Neural progenitor cell (in vitro differentiated cells): Measurements from ENCODE around the gene RFX3. TPM values are rescaled to one million over a fixed set of nuclear protein-coding genes. Genes with fewer than 3 reads are reported as not detected.
"Not testable (repeated sequence)": the region's sequence is repeated elsewhere in the genome, so short reads cannot be mapped to it uniquely, and the experiment has no call there.

Experiments used
- DNase-seq: peaks from one replicate; pipeline ENCODE4 v3.0.0-alpha.2; 2016; ENCODE audit warnings: low spot score
- H2AFZ ChIP-seq: fragments of 200-600 bp; sonication (generic); replicated peaks from 2 replicates; pipeline ENCODE4 v1.6.1; 2016; ENCODE audit warnings: antibody characterized with exemption
- H3F3A ChIP-seq: fragments of 200-600 bp; sonication (generic); 2 replicates; pipeline ENCODE4 v1.6.1; 2016; ENCODE audit warnings: antibody characterized with exemption, low read depth
- H3K27ac ChIP-seq: fragments of 200-600 bp; sonication (generic); 2 replicates; pipeline ENCODE4 v1.5.1; 2016; ENCODE audit warnings: mild to moderate bottlenecking
- H3K27me3 ChIP-seq: fragments of 200-600 bp; sonication (generic); 2 replicates; pipeline ENCODE4 v1.6.1; 2016; ENCODE audit warnings: mild to moderate bottlenecking, moderate library complexity
- H3K36me3 ChIP-seq: fragments of 200-600 bp; sonication (generic); 2 replicates; pipeline ENCODE4 v1.5.1; 2016
- H3K4me1 ChIP-seq: fragments of 200-600 bp; sonication (generic); 2 replicates; pipeline ENCODE4 v1.6.1; 2016; ENCODE audit warnings: mixed run types
- H3K4me2 ChIP-seq: fragments of 200-600 bp; sonication (generic); 2 replicates; pipeline ENCODE4 v1.6.1; 2016
- H3K4me3 ChIP-seq: fragments of 200-600 bp; sonication (generic); 2 replicates; pipeline ENCODE4 v1.5.1; 2016
- H3K79me2 ChIP-seq: fragments of 200-600 bp; sonication (generic); 2 replicates; pipeline ENCODE4 v1.6.1; 2016; ENCODE audit warnings: low read depth
- H3K9ac ChIP-seq: fragments of 200-600 bp; sonication (generic); 2 replicates; pipeline ENCODE4 v1.6.1; 2016
- H3K9me3 ChIP-seq: fragments of 200-600 bp; sonication (generic); 2 replicates; pipeline ENCODE4 v1.5.1; 2016; ENCODE audit warnings: low read depth
- H4K20me1 ChIP-seq: fragments of 200-600 bp; sonication (generic); 2 replicates; pipeline ENCODE4 v1.6.1; 2016; ENCODE audit warnings: low read depth
- H3K27ac Mint-ChIP-seq: 3 replicates; pipeline ENCODE4 v1.8.0; 2021; ENCODE audit warnings: mixed read lengths
- H3K27me3 Mint-ChIP-seq: 2 replicates; pipeline ENCODE4 v1.8.0; 2022; ENCODE audit warnings: low read depth, mild to moderate bottlenecking, inconsistent platforms, moderate library complexity, mixed read lengths; ENCODE audit not compliant: insufficient read depth
- H3K36me3 Mint-ChIP-seq: 3 replicates; pipeline ENCODE4 v1.8.0; 2021; ENCODE audit warnings: mixed read lengths
- H3K4me1 Mint-ChIP-seq: 3 replicates; pipeline ENCODE4 v1.8.0; 2021; ENCODE audit warnings: mixed read lengths
- H3K4me3 Mint-ChIP-seq: 3 replicates; pipeline ENCODE4 v1.8.0; 2021; ENCODE audit warnings: mild to moderate bottlenecking, moderate library complexity, mixed read lengths
- H3K9me3 Mint-ChIP-seq: 3 replicates; pipeline ENCODE4 v1.8.0; 2020; ENCODE audit warnings: mixed read lengths
- EZH2 ChIP-seq: fragments of 200-600 bp; sonication (generic); IDR thresholded peaks from 2 replicates; pipeline ENCODE4 v1.6.1; 2017; ENCODE audit warnings: antibody characterized with exemption, mild to moderate bottlenecking, moderate library complexity
- EZH2phosphoT487 ChIP-seq: fragments of 200-600 bp; sonication (generic); IDR thresholded peaks from 2 replicates; pipeline ENCODE4 v1.6.1; 2017; ENCODE audit warnings: antibody characterized with exemption
- total RNA-seq: library from RNA; depleted of rRNA; stranded (reverse); fragments of >200 nt; gene quantifications from 2 replicates; pipeline ENCODE4 v1.2.3, GENCODE V29; 2015; ENCODE audit warnings: low replicate concordance
- TF ChIP-seq, protein P1 (sequence below): fragments of 200-600 bp; sonication (generic); IDR thresholded peaks from 2 replicates; pipeline ENCODE4 v1.5.1; 2017; ENCODE audit warnings: antibody characterized with exemption, mild to moderate bottlenecking

RFX3 gene
- total RNA-seq, 1 donor from 2014 or later: 39.6 TPM

DNA sequence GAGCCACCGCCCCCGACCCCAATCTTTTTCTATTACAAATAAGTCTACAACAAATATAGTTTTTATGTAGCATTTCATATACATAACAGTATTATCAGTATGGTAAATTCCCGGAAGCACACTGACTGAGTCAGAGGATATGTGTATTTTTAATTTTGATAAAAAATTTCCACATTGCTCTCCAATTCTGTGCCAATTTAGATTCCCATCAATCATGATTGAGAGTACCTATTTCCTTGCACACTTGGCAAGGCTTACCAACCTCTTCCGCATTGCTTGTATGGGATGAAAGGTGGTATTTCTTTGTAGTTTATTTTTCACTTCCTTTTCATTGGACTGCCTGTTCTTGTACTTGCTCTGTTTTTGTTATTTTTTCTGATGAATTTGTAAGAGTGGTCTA lies 204.6 kb downstream of the RFX3 start:
- Histone ChIP-seq H3K27me3 (no peaks in the 10 kb centered on the region), H3K27ac (no peak overlapping the region), H3K9me3 (no peaks in the 10 kb centered on the region), H4K20me1 (no peaks in the 10 kb centered on the region), H3K4me1 (no peaks in the 10 kb centered on the region), H3K36me3 (no peaks in the 10 kb centered on the region), H2AFZ (no peak overlapping the region), H3K79me2 (peaks cover 5% of the 10 kb centered on the region), H3K4me3 (no peak overlapping the region), H3F3A (no peaks in the 10 kb centered on the region), H3K9ac (no peak overlapping the region), H3K4me2 (no peak overlapping the region)
- H3K36me3 Mint-ChIP-seq: peaks cover 24% of the 10 kb centered on the region
- no peaks in the 10 kb centered on the region for H3K4me1 Mint-ChIP-seq
- peaks cover 18% of the 10 kb centered on the region for H3K9me3 Mint-ChIP-seq
- TF ChIP-seq EZH2 (no peak), EZH2phosphoT487 (no peak)
- TF ChIP-seq, protein P1, sequence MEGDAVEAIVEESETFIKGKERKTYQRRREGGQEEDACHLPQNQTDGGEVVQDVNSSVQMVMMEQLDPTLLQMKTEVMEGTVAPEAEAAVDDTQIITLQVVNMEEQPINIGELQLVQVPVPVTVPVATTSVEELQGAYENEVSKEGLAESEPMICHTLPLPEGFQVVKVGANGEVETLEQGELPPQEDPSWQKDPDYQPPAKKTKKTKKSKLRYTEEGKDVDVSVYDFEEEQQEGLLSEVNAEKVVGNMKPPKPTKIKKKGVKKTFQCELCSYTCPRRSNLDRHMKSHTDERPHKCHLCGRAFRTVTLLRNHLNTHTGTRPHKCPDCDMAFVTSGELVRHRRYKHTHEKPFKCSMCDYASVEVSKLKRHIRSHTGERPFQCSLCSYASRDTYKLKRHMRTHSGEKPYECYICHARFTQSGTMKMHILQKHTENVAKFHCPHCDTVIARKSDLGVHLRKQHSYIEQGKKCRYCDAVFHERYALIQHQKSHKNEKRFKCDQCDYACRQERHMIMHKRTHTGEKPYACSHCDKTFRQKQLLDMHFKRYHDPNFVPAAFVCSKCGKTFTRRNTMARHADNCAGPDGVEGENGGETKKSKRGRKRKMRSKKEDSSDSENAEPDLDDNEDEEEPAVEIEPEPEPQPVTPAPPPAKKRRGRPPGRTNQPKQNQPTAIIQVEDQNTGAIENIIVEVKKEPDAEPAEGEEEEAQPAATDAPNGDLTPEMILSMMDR: no peak
- H3K27ac Mint-ChIP-seq: no peak overlapping the region
- H3K4me3 Mint-ChIP-seq: no peak overlapping the region
- DNase-seq: no peak
- no peaks in the 10 kb centered on the region for H3K27me3 Mint-ChIP-seq

DNA sequence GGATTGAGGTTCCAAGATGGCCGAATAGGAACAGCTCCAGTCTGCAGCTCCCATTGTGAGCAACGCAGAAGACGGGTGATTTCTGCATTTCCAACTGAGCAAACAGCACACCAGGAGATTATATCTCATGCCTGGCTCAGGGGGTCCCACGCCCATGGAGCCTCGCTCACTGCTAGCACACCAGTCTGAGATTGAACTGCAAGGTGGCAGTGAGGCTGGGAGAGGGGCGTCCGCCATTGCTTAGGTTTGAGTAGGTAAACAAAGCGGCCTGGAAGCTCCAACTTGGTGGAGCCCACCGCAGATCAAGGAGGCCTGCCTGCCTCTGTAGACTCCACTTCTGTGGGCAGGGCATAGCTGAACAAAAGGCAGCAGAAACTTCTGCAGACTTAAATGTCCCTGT lies 213.2 kb downstream of the RFX3 start:
- Mint-ChIP-seq H3K36me3 (peaks cover 47% of the 10 kb centered on the region), H3K9me3 (peaks cover 24% of the 10 kb centered on the region)
- H3K36me3 ChIP-seq, H3K27ac Mint-ChIP-seq, H2AFZ ChIP-seq, H3K4me2 ChIP-seq, H3K4me3 Mint-ChIP-seq, H3K27ac ChIP-seq, DNase-seq, H3K4me3 ChIP-seq, H3K4me1 Mint-ChIP-seq, H4K20me1 ChIP-seq, H3K9ac ChIP-seq, H3F3A ChIP-seq, H3K27me3 Mint-ChIP-seq, H3K27me3 ChIP-seq, H3K9me3 ChIP-seq: not testable (repeated sequence)
- Histone ChIP-seq H3K4me1 (peaks cover 16% of the 10 kb centered on the region), H3K79me2 (peaks cover 13% of the 10 kb centered on the region)

DNA sequence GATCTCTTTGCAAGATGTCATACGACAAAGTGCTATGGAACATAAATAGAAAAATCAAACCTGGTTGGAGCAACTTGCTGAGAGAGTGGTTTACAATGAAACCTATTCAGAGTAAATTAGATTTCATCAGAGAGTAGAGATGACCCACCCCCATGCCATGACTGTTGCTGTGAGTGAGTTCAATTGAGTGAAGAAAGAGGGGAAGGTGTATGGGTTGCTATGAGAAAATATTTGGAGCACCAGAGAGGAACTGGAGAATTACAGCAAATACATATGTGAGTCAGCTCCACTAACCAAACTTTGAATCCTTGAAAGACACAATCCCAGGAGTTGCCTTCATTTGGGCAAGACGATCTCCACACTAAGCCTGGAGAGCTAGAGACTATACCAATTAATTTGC lies 217.2 kb downstream of the RFX3 start:
- H3K36me3 ChIP-seq: no peaks in the 10 kb centered on the region
- no peaks in the 10 kb centered on the region for H3K9me3 Mint-ChIP-seq
- no peaks in the 10 kb centered on the region for H3K9me3 ChIP-seq
- peaks cover 3% of the 10 kb centered on the region for H4K20me1 ChIP-seq
- TF ChIP-seq EZH2phosphoT487: no peak
- TF ChIP-seq EZH2: no peak
- TF ChIP-seq, protein P1: no peak
- no peak overlapping the region for H3K27ac Mint-ChIP-seq
- peaks cover 9% of the 10 kb centered on the region for H3K4me1 Mint-ChIP-seq
- DNase-seq: no peak
- H3K79me2 ChIP-seq: no peaks in the 10 kb centered on the region
- H3K4me2 ChIP-seq: no peak overlapping the region
- no peak overlapping the region for H3K4me3 ChIP-seq
- H3K9ac ChIP-seq: no peak overlapping the region
- peaks cover 4% of the 10 kb centered on the region for H3K27me3 Mint-ChIP-seq
- H3K4me3 Mint-ChIP-seq: no peak overlapping the region
- H2AFZ ChIP-seq: no peak overlapping the region
- H3K27me3 ChIP-seq: no peaks in the 10 kb centered on the region
- peaks cover 7% of the 10 kb centered on the region for H3F3A ChIP-seq
- peaks cover 31% of the 10 kb centered on the region for H3K36me3 Mint-ChIP-seq
- H3K4me1 ChIP-seq: peaks cover 16% of the 10 kb centered on the region
- H3K27ac ChIP-seq: no peak overlapping the region

DNA sequence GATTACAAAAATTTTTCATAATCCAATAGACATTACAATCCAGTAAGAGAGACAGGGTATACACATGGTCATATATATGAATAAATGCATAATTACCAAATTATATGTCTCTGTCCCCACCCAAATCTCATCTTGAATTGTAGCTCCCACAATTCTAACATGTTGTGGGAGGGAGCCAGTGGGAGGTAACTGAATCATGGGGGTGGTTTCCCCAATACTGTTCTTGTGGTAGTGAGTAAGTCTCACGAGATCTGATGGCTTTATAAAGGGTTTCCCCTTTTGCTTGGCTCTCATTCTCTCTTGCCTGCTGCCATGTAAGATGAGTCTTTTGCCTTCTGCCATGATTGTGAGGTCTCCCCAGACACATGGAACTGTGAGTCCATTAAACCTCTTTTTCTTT lies 221.4 kb downstream of the RFX3 start:
- not testable (repeated sequence) for DNase-seq, H3K4me2 ChIP-seq, H4K20me1 ChIP-seq, H3K79me2 ChIP-seq, H3K4me1 Mint-ChIP-seq, H3K4me3 Mint-ChIP-seq, H3K27me3 ChIP-seq, H3K27ac Mint-ChIP-seq, H3K9me3 Mint-ChIP-seq, H3K9ac ChIP-seq, H3K36me3 ChIP-seq, H3K4me1 ChIP-seq, H2AFZ ChIP-seq, H3F3A ChIP-seq, H3K27ac ChIP-seq, H3K27me3 Mint-ChIP-seq, H3K4me3 ChIP-seq, H3K9me3 ChIP-seq
- peaks cover 19% of the 10 kb centered on the region for H3K36me3 Mint-ChIP-seq
